T-cell (primary cell): ENCODE data around the gene URGCP. TPM values are rescaled to one million over a fixed set of nuclear protein-coding genes. Genes with fewer than 3 reads are reported as not detected.

Source experiments
- ATAC-seq, 4 experiments: fragments of 200-7000 bp in 3 of 4; fragments of 150-1000 bp in 1 of 4; cut with Tn5 transposase; replicated peaks in 1 of 4; 1 replicate in 3 of 4; 2 replicates in 1 of 4; pipeline ENCODE4 v1.10.0; 2021; ENCODE audit warnings: moderate library complexity in 3 of 4, mild to moderate bottlenecking in 2 of 4, moderate number of reproducible peaks in 1 of 4
- CTCF ChIA-PET, 2 donors: fragments of 300-600 bp; sonication (Branson Sonifier 250); formaldehyde crosslinking; loops; one replicate each; lab custom pipeline; 2022; ENCODE audit warnings: antibody characterized with exemption in 2 of 2; lab: Charles Lee
- POLR2A ChIA-PET, 2 donors: fragments of 300-600 bp; sonication (Branson Sonifier 250); formaldehyde crosslinking; loops; one replicate each; lab custom pipeline; 2022; ENCODE audit warnings: antibody characterized with exemption in 2 of 2; lab: Charles Lee
- DNase-seq, 35 experiments: peaks; one replicate each; pipeline versions ENCODE4 v3.0.0 to v3.0.0-alpha.2; 2013 to 2023
- H3K27ac ChIP-seq: one replicate; pipeline ENCODE4 v1.5.1; 2013; ENCODE audit warnings: low read length
- H3K27me3 ChIP-seq, 2 experiments: replicated peaks in 1 of 2; 1 replicate in 1 of 2; 2 replicates in 1 of 2; pipeline versions ENCODE4 v1.6.1 to v1.7.0; 2013; ENCODE audit warnings: low read length in 1 of 2, mixed read lengths in 1 of 2; ENCODE audit not compliant: control insufficient read depth in 2 of 2, insufficient read depth in 2 of 2; ENCODE audit errors: extremely low read depth in 1 of 2
- H3K36me3 ChIP-seq, 2 donors: 1 replicate in 1 of 2; 2 replicates in 1 of 2; pipeline versions ENCODE4 v1.6.1 to v1.7.0; 2013; ENCODE audit warnings: low read length in 1 of 2; ENCODE audit not compliant: control insufficient read depth in 2 of 2, insufficient read depth in 1 of 2; ENCODE audit errors: extremely low read depth in 1 of 2
- H3K4me1 ChIP-seq, 2 experiments: 1 replicate in 1 of 2; 2 replicates in 1 of 2; pipeline versions ENCODE4 v1.6.1 to v1.7.0; 2013; ENCODE audit warnings: low read length in 2 of 2, mixed read lengths in 1 of 2; ENCODE audit not compliant: insufficient read depth in 2 of 2, control insufficient read depth in 1 of 2; ENCODE audit errors: extremely low read depth in 1 of 2
- H3K4me3 ChIP-seq, 2 donors: 1 replicate in 1 of 2; 2 replicates in 1 of 2; pipeline versions ENCODE4 v1.5.1 to v1.7.0; 2013; ENCODE audit warnings: mild to moderate bottlenecking in 2 of 2, low read length in 1 of 2, moderate library complexity in 1 of 2; ENCODE audit not compliant: control insufficient read depth in 1 of 2; ENCODE audit errors: extremely low read depth in 1 of 2
- H3K9me3 ChIP-seq: 2 replicates; pipeline ENCODE4 v1.7.0; 2013
- H3K27ac Mint-ChIP-seq, 2 donors: one replicate each; pipeline ENCODE4 v1.8.0; 2020 to 2021; ENCODE audit warnings: mild to moderate bottlenecking in 2 of 2, mixed read lengths in 2 of 2
- H3K27me3 Mint-ChIP-seq, 2 donors: one replicate each; pipeline ENCODE4 v1.8.0; 2021 to 2022; ENCODE audit warnings: mixed read lengths in 2 of 2
- H3K36me3 Mint-ChIP-seq: one replicate; pipeline ENCODE4 v1.8.0; 2021; ENCODE audit warnings: mixed read lengths
- H3K4me1 Mint-ChIP-seq, 3 donors: one replicate each; pipeline ENCODE4 v1.8.0; 2020 to 2022; ENCODE audit warnings: mixed read lengths in 3 of 3, mild to moderate bottlenecking in 1 of 3
- H3K4me3 Mint-ChIP-seq, 3 donors: one replicate each; pipeline ENCODE4 v1.8.0; 2020 to 2022; ENCODE audit warnings: mild to moderate bottlenecking in 3 of 3, mixed read lengths in 3 of 3, moderate library complexity in 3 of 3
- H3K9me3 Mint-ChIP-seq, 3 donors: one replicate each; pipeline ENCODE4 v1.8.0; 2020 to 2022; ENCODE audit warnings: mixed read lengths in 3 of 3
- WGBS: methylation state at CpG from one replicate; pipeline ENCODE4 v1.1.5; 2013; ENCODE audit warnings: missing lambda C conversion rate; ENCODE audit not compliant: insufficient coverage; 5-methylcytosine and 5-hydroxymethylcytosine counted together
- total RNA-seq, 35 experiments: library from RNA in 6 of 35; stranded (reverse) in 6 of 35; fragments of 120-200 nt in 1 of 35; gene quantifications; one replicate each; pipeline versions ENCODE4 v1.2.1 to v1.2.4 and lab custom pipeline; 2013 to 2026

URGCP gene, protein sequence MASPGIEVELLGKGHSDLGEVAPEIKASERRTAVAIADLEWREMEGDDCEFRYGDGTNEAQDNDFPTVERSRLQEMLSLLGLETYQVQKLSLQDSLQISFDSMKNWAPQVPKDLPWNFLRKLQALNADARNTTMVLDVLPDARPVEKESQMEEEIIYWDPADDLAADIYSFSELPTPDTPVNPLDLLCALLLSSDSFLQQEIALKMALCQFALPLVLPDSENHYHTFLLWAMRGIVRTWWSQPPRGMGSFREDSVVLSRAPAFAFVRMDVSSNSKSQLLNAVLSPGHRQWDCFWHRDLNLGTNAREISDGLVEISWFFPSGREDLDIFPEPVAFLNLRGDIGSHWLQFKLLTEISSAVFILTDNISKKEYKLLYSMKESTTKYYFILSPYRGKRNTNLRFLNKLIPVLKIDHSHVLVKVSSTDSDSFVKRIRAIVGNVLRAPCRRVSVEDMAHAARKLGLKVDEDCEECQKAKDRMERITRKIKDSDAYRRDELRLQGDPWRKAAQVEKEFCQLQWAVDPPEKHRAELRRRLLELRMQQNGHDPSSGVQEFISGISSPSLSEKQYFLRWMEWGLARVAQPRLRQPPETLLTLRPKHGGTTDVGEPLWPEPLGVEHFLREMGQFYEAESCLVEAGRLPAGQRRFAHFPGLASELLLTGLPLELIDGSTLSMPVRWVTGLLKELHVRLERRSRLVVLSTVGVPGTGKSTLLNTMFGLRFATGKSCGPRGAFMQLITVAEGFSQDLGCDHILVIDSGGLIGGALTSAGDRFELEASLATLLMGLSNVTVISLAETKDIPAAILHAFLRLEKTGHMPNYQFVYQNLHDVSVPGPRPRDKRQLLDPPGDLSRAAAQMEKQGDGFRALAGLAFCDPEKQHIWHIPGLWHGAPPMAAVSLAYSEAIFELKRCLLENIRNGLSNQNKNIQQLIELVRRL
- total RNA-seq (10 to 100 TPM; 22.3 to 35.2 (median 33.6) TPM), total RNA-seq (lab: John Stamatoyannopoulos, UW) (28.9 to 69.8 (median 47.0) reads per million in 29 experiments)
- 24.6 TPM for total RNA-seq (2013)

DNA sequence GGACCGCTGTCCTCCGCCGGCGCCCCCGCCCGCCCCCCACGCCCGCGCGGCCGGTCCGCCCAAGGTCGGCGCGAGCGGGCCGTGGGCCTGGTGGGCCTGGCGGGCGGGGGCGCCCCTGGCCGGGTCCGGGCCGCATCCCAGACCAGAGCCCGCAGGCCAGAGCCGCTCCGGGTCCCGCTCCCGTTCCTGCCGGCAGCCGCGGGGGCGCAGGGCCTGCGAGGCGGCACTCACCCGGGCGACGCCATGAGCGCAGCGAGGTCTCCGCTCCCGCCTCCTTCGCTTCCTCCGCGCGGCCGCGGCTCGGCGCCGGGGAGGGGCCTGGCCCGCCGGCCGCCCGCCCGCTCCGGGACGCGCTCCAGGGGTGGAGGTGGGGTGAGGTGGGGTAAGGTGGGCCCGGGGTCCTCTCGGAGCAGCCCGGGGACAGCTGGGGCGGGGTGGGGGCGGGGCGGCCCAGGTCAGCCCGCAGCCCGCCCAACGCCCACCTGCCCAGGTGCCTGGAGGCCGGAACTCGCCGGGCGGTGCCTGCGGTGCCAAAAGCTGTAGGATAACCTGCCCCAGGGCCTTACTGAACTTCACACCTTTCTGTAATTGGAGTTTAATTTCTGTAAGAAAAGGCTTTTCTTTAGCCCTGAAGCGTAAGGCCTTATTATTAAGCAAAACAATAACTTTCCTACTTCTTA, at the start of gene URGCP:
URGCP (minus strand) TSS at position 266 of the 680 bp plus-strand sequence; CDS start at position 245, 21 bp downstream.
- ChIA-PET CTCF (no interaction called here), POLR2A (no interaction called here)
- DNase-seq (peak; percentile 5 to 70 (median 44)), ATAC-seq (peak; percentile 92 to 94 (median 92))
- Histone ChIP-seq H3K9me3 (no peaks in the 10 kb centered on the region), H3K4me3 (peak within 1 kb of the TSS; percentile 61 to 74), H3K27me3 (no peaks in the 10 kb centered on the region), H3K27ac (peak within 1 kb of the TSS; percentile 59), H3K4me1 (peaks cover 7 to 17% of the 10 kb centered on the region in 2 experiments), H3K36me3 (peaks cover 0 to 2% of the 10 kb centered on the region in 2 donors)
- no peaks in the 10 kb centered on the region for H3K27me3 Mint-ChIP-seq
- H3K4me1 Mint-ChIP-seq: peaks cover 37 to 43% (median 38%) of the 10 kb centered on the region in 3 donors
- no peaks in the 10 kb centered on the region for H3K36me3 Mint-ChIP-seq
- peak within 1 kb of the TSS; percentile 89 to 94 (median 94) for H3K4me3 Mint-ChIP-seq
- peak within 1 kb of the TSS; percentile 95 to 96 for H3K27ac Mint-ChIP-seq
- 0% methylated on average over 53 of the region's 73 CpGs for WGBS
- no peaks in the 10 kb centered on the region for H3K9me3 Mint-ChIP-seq

- WGBS: 30% methylated on average over 3 of the region's 3 CpGs
- H3K4me1 ChIP-seq: peaks cover 0 to 6% of the 10 kb centered on the region in 2 experiments
- H3K36me3 ChIP-seq: peaks cover 0 to 15% of the 10 kb centered on the region in 2 donors
- Mint-ChIP-seq H3K27me3 (no peaks in the 10 kb centered on the region), H3K27ac (peak overlapping the region; percentile 50 to 85), H3K36me3 (peaks cover 37% of the 10 kb centered on the region), H3K4me1 (peaks cover 13 to 17% (median 13%) of the 10 kb centered on the region in 3 donors), H3K4me3 (peak overlapping the region in 1 of 3 donors; percentile 24), H3K9me3 (no peaks in the 10 kb centered on the region)
- no peak overlapping the region for H3K4me3 ChIP-seq
- DNase-seq: no peak
- POLR2A ChIA-PET: no interaction called here
- no peak overlapping the region for H3K27ac ChIP-seq
- no peaks in the 10 kb centered on the region for H3K9me3 ChIP-seq
- ATAC-seq: peak in 2 of 4 experiments; percentile 33 to 64
- no peaks in the 10 kb centered on the region for H3K27me3 ChIP-seq
- CTCF ChIA-PET: no interaction called here
Measured at GRCh38 chr7:43956027-43956426, 49.6 kb upstream of the URGCP start.

GRCh38 chr7:43954524-43955228, 48.3 kb upstream of the URGCP start:
- peaks cover 0 to 25% of the 10 kb centered on the region in 2 donors for H3K36me3 ChIP-seq
- H3K9me3 ChIP-seq: no peaks in the 10 kb centered on the region
- ATAC-seq (peak in 2 of 4 experiments; percentile 37 to 56), DNase-seq (peak in 8 of 35 experiments; percentile 5 to 34 (median 8))
- Mint-ChIP-seq H3K27ac (peak overlapping the region in 1 of 2 donors; percentile 30), H3K4me3 (no peak overlapping the region), H3K9me3 (no peaks in the 10 kb centered on the region), H3K27me3 (no peaks in the 10 kb centered on the region), H3K4me1 (peaks cover 13 to 17% (median 13%) of the 10 kb centered on the region in 3 donors), H3K36me3 (peaks cover 34% of the 10 kb centered on the region)
- no peaks in the 10 kb centered on the region for H3K27me3 ChIP-seq
- H3K4me3 ChIP-seq: no peak overlapping the region
- ChIA-PET CTCF (interaction anchor here in 1 of 2 donors (0.6 kb wide), 1 partner anchor 264 kb away, joined by 9 read pairs; no protein-coding TSS in a partner anchor), POLR2A (no interaction called here)
- peaks cover 0 to 6% of the 10 kb centered on the region in 2 experiments for H3K4me1 ChIP-seq
- H3K27ac ChIP-seq: no peak overlapping the region
- WGBS: no CpG with 5 or more reads among the region's 3 CpGs

DNA sequence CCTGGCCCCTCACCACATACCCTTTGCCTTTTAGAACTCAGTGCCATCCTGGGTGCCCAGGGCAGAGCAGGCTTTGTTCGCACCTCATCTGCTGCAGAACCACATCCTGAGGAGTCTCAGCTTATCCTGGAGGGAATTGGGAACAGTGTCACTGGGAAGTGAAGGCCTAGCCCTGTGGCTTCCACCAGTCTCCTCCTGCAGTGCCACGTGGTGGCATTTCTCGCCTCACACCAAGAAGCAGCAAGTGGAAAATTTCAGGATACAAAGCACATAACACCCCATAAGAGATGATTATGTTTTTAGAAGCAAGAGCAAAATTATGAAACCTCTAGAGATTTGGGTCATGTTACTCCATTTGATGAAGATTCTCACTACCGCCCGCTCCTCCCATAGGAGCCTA, 46.7 kb upstream of the URGCP start:
- WGBS: 100% methylated on average over 1 of the region's 5 CpGs
- peaks cover 28% of the 10 kb centered on the region for H3K36me3 Mint-ChIP-seq
- no peaks in the 10 kb centered on the region for H3K9me3 Mint-ChIP-seq
- no peak for DNase-seq
- ChIA-PET CTCF (no interaction called here), POLR2A (no interaction called here)
- Histone ChIP-seq H3K36me3 (peaks cover 6 to 35% of the 10 kb centered on the region in 2 donors), H3K27ac (no peak overlapping the region), H3K27me3 (no peaks in the 10 kb centered on the region), H3K4me3 (no peak overlapping the region), H3K9me3 (no peaks in the 10 kb centered on the region), H3K4me1 (peaks cover 0 to 6% of the 10 kb centered on the region in 2 experiments)
- H3K27me3 Mint-ChIP-seq: no peaks in the 10 kb centered on the region
- H3K4me1 Mint-ChIP-seq: peaks cover 13 to 17% (median 13%) of the 10 kb centered on the region in 3 donors
- peak overlapping the region in 1 of 2 donors; percentile 23 for H3K27ac Mint-ChIP-seq
- ATAC-seq: no peak
- H3K4me3 Mint-ChIP-seq: no peak overlapping the region

DNA sequence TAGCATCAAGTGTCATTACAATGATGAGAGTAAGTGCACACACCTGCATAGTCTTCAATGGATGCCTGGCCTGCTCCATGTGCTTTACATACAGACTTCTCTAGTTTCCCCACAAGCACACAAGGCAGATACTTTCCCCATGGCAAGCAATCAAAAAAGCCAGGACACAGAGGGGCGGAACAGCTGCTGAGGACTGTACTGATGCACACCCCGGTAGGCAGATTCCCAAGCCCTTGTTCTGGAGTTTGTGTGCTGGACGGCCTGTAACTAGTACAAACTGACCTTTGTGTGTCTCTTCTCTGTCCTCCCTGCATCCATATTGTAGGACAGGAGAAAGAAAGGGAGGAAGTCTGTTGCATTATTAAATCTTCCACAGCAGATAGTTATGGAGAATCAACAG, 45.6 kb upstream of the URGCP start:
- Histone ChIP-seq H3K27ac (no peak overlapping the region), H3K4me3 (no peak overlapping the region), H3K36me3 (peaks cover 6 to 35% of the 10 kb centered on the region in 2 donors), H3K9me3 (no peaks in the 10 kb centered on the region), H3K4me1 (peaks cover 0 to 6% of the 10 kb centered on the region in 2 experiments), H3K27me3 (no peaks in the 10 kb centered on the region)
- Mint-ChIP-seq H3K9me3 (no peaks in the 10 kb centered on the region), H3K27me3 (no peaks in the 10 kb centered on the region), H3K27ac (peak overlapping the region in 1 of 2 donors; percentile 22), H3K36me3 (peaks cover 34% of the 10 kb centered on the region), H3K4me3 (no peak overlapping the region), H3K4me1 (peaks cover 13 to 17% (median 13%) of the 10 kb centered on the region in 3 donors)
- ChIA-PET POLR2A (no interaction called here), CTCF (no interaction called here)
- WGBS: 100% methylated on average over 1 of the region's 3 CpGs
- no peak for DNase-seq
- ATAC-seq: no peak
